Measurements from ENCODE around the gene TMEM175. TPM values are rescaled to one million over a fixed set of nuclear protein-coding genes. Genes with fewer than 3 reads are reported as not detected.

TMEM175 gene
- total and polyA plus RNA-seq, 2 of the 8 experiments (the other 6 are each of a cell fraction or from before 2014, with no cell fraction given): 4.9 to 20.7 TPM

DNA sequence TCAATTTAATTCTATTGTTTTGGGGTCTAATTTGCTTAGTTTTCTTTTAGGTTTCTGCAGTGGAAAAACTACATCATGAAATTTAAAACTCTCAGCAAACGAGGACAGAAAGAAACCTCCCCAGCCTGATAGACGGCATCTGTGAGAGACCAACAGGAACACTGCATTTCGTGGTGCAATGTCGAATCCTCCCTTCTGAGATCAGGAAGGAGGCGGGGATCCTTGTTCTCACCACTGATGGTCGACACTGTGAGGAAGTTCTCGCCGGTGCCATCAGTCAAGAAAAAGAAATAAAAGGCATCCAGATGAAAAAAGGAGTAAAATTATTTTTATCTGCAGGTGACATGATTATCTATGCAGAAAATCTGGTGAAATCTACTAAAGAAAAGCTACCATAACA, 16.7 kb upstream of the TMEM175 start:
- H3K79me2 ChIP-seq (ENCODE audit: control insufficient read depth in 1 of 2, insufficient read depth in 2 of 2, low read length in 2 of 2): peaks cover 12 to 54% of the 10 kb centered on the region in 2 experiments
- peaks cover 6 to 12% of the 10 kb centered on the region in 2 experiments for H4K20me1 ChIP-seq (replicated peaks in 1 of 2; ENCODE audit: control insufficient read depth in 1 of 2, insufficient read depth in 2 of 2, low read length in 2 of 2)
- H2BK12ac ChIP-seq (ENCODE audit: low read depth, low read length): no peak overlapping the region
- CTCF ChIA-PET (ENCODE audit: partially characterized antibody): interaction anchor here (0.8 kb wide), 1 partner anchor 14 kb away, joined by 3 read pairs; no protein-coding TSS in a partner anchor
- no peak overlapping the region for H3K27ac ChIP-seq (ENCODE audit: low read depth, low read length)
- H3K56ac ChIP-seq (replicated peaks; ENCODE audit: insufficient read length, low read depth, low read length): no peak overlapping the region
- H2BK120ac ChIP-seq (replicated peaks; ENCODE audit: low read depth, low read length): no peak overlapping the region
- FAIRE-seq (no peak), DNase-seq (ENCODE audit: low read depth in 1 of 2, low spot score in 2 of 2) (no peak)
- peaks cover 0 to 7% (median 3%) of the 10 kb centered on the region in 4 experiments; a peak in 3 of 8 replicates for H3K36me3 ChIP-seq (ENCODE audit: control insufficient read depth in 2 of 4, insufficient read depth in 4 of 4, low read length in 3 of 4)
- no peak overlapping the region for H2AK5ac ChIP-seq (ENCODE audit: low read depth, low read length)
- H3K23me2 ChIP-seq (ENCODE audit: low read depth, low read length): no peaks in the 10 kb centered on the region
- H4K8ac ChIP-seq (ENCODE audit: extremely low read depth, insufficient read depth, low read length): no peak overlapping the region
- no peak overlapping the region for H2BK20ac ChIP-seq (ENCODE audit: low read length)
- no peak overlapping the region for H2BK5ac ChIP-seq (ENCODE audit: low read depth, low read length)
- no peaks in the 10 kb centered on the region for H3K9me3 ChIP-seq (ENCODE audit: insufficient read depth in 2 of 2, low read depth in 1 of 2, low read length in 1 of 2)
- WGBS, 2 experiments (ENCODE audit: extremely low coverage in 1 of 2, insufficient coverage in 1 of 2, insufficient read length in 1 of 2, insufficient replicate concordance in 2 of 2, low coverage in 1 of 2, low lambda C conversion rate in 2 of 2, missing lambda C conversion rate in 1 of 2): 78% methylated on average over 8 of the region's 8 CpGs; no CpG with 5 or more reads in 1 of the 2 experiments
- no peak overlapping the region for H2AFZ ChIP-seq (ENCODE audit: low read length)
- H2BK15ac ChIP-seq (ENCODE audit: low read length): no peak overlapping the region
- H3K18ac ChIP-seq (ENCODE audit: extremely low read depth, low read length): no peak overlapping the region
- no peak overlapping the region for H3K9ac ChIP-seq (replicated peaks in 1 of 4; ENCODE audit: extremely low read depth in 1 of 4, low read depth in 3 of 4, low read length in 3 of 4)
- no peak overlapping the region for H3K4me3 ChIP-seq (ENCODE audit: extremely low read depth in 1 of 4, insufficient read depth in 2 of 4, low read depth in 3 of 4, low read length in 4 of 4)
- H3K4me1 ChIP-seq (replicated peaks in 1 of 4; ENCODE audit: control insufficient read depth in 3 of 4, insufficient read depth in 4 of 4, low read length in 3 of 4): no peaks in the 10 kb centered on the region
- no peak overlapping the region for H4K91ac ChIP-seq (replicated peaks; ENCODE audit: insufficient read length, low read length)
- H3K14ac ChIP-seq (ENCODE audit: insufficient read length): no peak overlapping the region
- no peak overlapping the region for H3K4ac ChIP-seq (replicated peaks; ENCODE audit: insufficient read length, low read depth, low read length)
- H3K27me3 ChIP-seq (replicated peaks in 1 of 4; ENCODE audit: control insufficient read depth in 3 of 4, extremely low read depth in 1 of 4, insufficient read depth in 3 of 4, low read length in 3 of 4): no peaks in the 10 kb centered on the region
- POLR2A ChIA-PET (ENCODE audit: partially characterized antibody): no interaction called here
- no peak overlapping the region for H3K4me2 ChIP-seq (ENCODE audit: insufficient read depth in 1 of 2, low read depth in 2 of 2, low read length in 2 of 2)
- no peak overlapping the region for H4K5ac ChIP-seq (ENCODE audit: insufficient read length, low read depth, low read length)
- H3K23ac ChIP-seq (ENCODE audit: insufficient read length): no peak overlapping the region
- H3K79me1 ChIP-seq (ENCODE audit: low read depth, low read length): peaks cover 13% of the 10 kb centered on the region
- TF ChIP-seq, protein P1, sequence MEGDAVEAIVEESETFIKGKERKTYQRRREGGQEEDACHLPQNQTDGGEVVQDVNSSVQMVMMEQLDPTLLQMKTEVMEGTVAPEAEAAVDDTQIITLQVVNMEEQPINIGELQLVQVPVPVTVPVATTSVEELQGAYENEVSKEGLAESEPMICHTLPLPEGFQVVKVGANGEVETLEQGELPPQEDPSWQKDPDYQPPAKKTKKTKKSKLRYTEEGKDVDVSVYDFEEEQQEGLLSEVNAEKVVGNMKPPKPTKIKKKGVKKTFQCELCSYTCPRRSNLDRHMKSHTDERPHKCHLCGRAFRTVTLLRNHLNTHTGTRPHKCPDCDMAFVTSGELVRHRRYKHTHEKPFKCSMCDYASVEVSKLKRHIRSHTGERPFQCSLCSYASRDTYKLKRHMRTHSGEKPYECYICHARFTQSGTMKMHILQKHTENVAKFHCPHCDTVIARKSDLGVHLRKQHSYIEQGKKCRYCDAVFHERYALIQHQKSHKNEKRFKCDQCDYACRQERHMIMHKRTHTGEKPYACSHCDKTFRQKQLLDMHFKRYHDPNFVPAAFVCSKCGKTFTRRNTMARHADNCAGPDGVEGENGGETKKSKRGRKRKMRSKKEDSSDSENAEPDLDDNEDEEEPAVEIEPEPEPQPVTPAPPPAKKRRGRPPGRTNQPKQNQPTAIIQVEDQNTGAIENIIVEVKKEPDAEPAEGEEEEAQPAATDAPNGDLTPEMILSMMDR (IDR thresholded peaks at IDR 0.05; ENCODE audit: control extremely low read depth in 1 of 3, insufficient read depth in 1 of 3, low read depth in 1 of 3, low read length in 3 of 3): no peak
- TF ChIP-seq TEAD4 (IDR thresholded peaks at IDR 0.05; ENCODE audit: low read depth, low read length) (no peak), RFX5 (IDR thresholded peaks at IDR 0.05; ENCODE audit: borderline replicate concordance, low read depth, low read length) (no peak), CEBPB (IDR thresholded peaks at IDR 0.05; ENCODE audit: low read depth, low read length) (no peak), SIN3A (conservative IDR thresholded peaks at IDR 0.05 in 1 of 2, IDR thresholded peaks at IDR 0.05 in 1 of 2; ENCODE audit: low read depth in 1 of 2, low read length in 2 of 2) (no peak), TBP (IDR thresholded peaks at IDR 0.05; ENCODE audit: low read depth, low read length) (no peak), HDAC6 (IDR thresholded peaks at IDR 0.05; ENCODE audit: low read depth, low read length) (no peak), POLR2A (IDR thresholded peaks at IDR 0.05; ENCODE audit: control extremely low read depth in 1 of 2, low read depth in 2 of 2, low read length in 2 of 2) (no peak), BACH1 (IDR thresholded peaks at IDR 0.05; ENCODE audit: low read length) (no peak), MAFK (IDR thresholded peaks at IDR 0.05; ENCODE audit: low read depth, low read length) (no peak), TAF7 (optimal IDR thresholded peaks at IDR 0.05; ENCODE audit: borderline replicate concordance, low read depth, low read length) (no peak)
- TF ChIP-seq, protein P2, sequence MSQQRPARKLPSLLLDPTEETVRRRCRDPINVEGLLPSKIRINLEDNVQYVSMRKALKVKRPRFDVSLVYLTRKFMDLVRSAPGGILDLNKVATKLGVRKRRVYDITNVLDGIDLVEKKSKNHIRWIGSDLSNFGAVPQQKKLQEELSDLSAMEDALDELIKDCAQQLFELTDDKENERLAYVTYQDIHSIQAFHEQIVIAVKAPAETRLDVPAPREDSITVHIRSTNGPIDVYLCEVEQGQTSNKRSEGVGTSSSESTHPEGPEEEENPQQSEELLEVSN (IDR thresholded peaks at IDR 0.05): no peak
